H1 (cell line): ENCODE data around the gene TXNRD2. TPM values are rescaled to one million over a fixed set of nuclear protein-coding genes. Genes with fewer than 3 reads are reported as not detected.
A peak's percentile ranks its signal among the peaks of the same experiment; 100 is the strongest.

Experiments
- CTCF ChIA-PET: fragments of 300-600 bp; sonication (Branson Sonifier 250); formaldehyde crosslinking; loops from one replicate; lab custom pipeline; 2021; ENCODE audit not compliant: partially characterized antibody; lab: Charles Lee
- POLR2A ChIA-PET: fragments of 300-600 bp; sonication (Branson Sonifier 250); formaldehyde crosslinking; loops from one replicate; lab custom pipeline; 2021; ENCODE audit warnings: inconsistent platforms; ENCODE audit not compliant: partially characterized antibody; lab: Charles Lee
- DNase-seq, 2 experiments: peaks; one replicate each; pipeline versions ENCODE4 v3.0.0 to v3.0.0-alpha.2; 2010 to 2022; ENCODE audit warnings: low spot score in 2 of 2, low read depth in 1 of 2, mixed read lengths in 1 of 2
- FAIRE-seq: peaks from 2 replicates; lab custom pipeline; 2011; peaks lifted over from hg19 to GRCh38; lab: Jason Lieb, UNC
- H2AFZ ChIP-seq: 2 replicates; pipeline ENCODE4 v1.8.1; 2012; ENCODE audit warnings: low read length, inconsistent platforms
- H2AK5ac ChIP-seq: 2 replicates; pipeline ENCODE4 v1.6.1; 2013; ENCODE audit warnings: low read depth, low read length
- H2BK120ac ChIP-seq: replicated peaks from 2 replicates; pipeline ENCODE3; 2013; ENCODE audit warnings: low read depth, low read length, inconsistent platforms
- H2BK12ac ChIP-seq: 2 replicates; pipeline ENCODE4 v1.6.1; 2013; ENCODE audit warnings: low read depth, low read length
- H2BK15ac ChIP-seq: 2 replicates; pipeline ENCODE4 v1.6.1; 2013; ENCODE audit warnings: low read length
- H2BK20ac ChIP-seq: 2 replicates; pipeline ENCODE4 v1.6.1; 2013; ENCODE audit warnings: low read length
- H2BK5ac ChIP-seq: 2 replicates; pipeline ENCODE4 v1.6.1; 2013; ENCODE audit warnings: low read depth, low read length
- H3K14ac ChIP-seq: 2 replicates; pipeline ENCODE4 v1.6.1; 2013; ENCODE audit warnings: inconsistent platforms; ENCODE audit not compliant: insufficient read length
- H3K18ac ChIP-seq: 2 replicates; pipeline ENCODE4 v1.6.1; 2013; ENCODE audit warnings: low read length; ENCODE audit errors: extremely low read depth
- H3K23ac ChIP-seq: 2 replicates; pipeline ENCODE4 v1.6.1; 2013; ENCODE audit warnings: inconsistent platforms; ENCODE audit not compliant: insufficient read length
- H3K23me2 ChIP-seq: 2 replicates; pipeline ENCODE4 v1.6.1; 2013; ENCODE audit warnings: low read depth, low read length
- H3K27ac ChIP-seq: 2 replicates; pipeline ENCODE4 v1.6.1; 2011; ENCODE audit warnings: low read depth, low read length, inconsistent platforms
- H3K27me3 ChIP-seq, 4 experiments: replicated peaks in 1 of 4; 1 replicate in 1 of 4; 2 replicates in 3 of 4; pipeline versions ENCODE4 v1.6.1 to v1.8.1; 2011 to 2013; ENCODE audit warnings: low read length in 3 of 4, mild to moderate bottlenecking in 3 of 4, inconsistent platforms in 2 of 4, mixed read lengths in 2 of 4, moderate library complexity in 1 of 4; ENCODE audit not compliant: control insufficient read depth in 3 of 4, insufficient read depth in 3 of 4; ENCODE audit errors: extremely low read depth in 1 of 4
- H3K36me3 ChIP-seq, 4 experiments: 2 replicates each; pipeline versions ENCODE4 v1.6.1 to v1.8.1; 2011 to 2013; ENCODE audit warnings: mild to moderate bottlenecking in 4 of 4, low read length in 3 of 4, moderate library complexity in 2 of 4, control low read depth in 1 of 4, inconsistent platforms in 1 of 4; ENCODE audit not compliant: insufficient read depth in 4 of 4, control insufficient read depth in 2 of 4
- H3K4ac ChIP-seq: replicated peaks from 2 replicates; pipeline ENCODE3; 2013; ENCODE audit warnings: low read length, low read depth, mixed read lengths, inconsistent platforms; ENCODE audit not compliant: insufficient read length
- H3K4me1 ChIP-seq, 4 experiments: replicated peaks in 1 of 4; 1 replicate in 1 of 4; 2 replicates in 3 of 4; pipeline versions ENCODE4 v1.6.1 to v1.8.1; 2011 to 2013; ENCODE audit warnings: low read length in 3 of 4, inconsistent platforms in 2 of 4, mixed read lengths in 1 of 4; ENCODE audit not compliant: insufficient read depth in 4 of 4, control insufficient read depth in 3 of 4
- H3K4me2 ChIP-seq, 2 experiments: 2 replicates each; pipeline versions ENCODE4 v1.6.1 to v1.8.1; 2011 to 2013; ENCODE audit warnings: low read depth in 2 of 2, low read length in 2 of 2, control low read depth in 1 of 2, inconsistent platforms in 1 of 2, mild to moderate bottlenecking in 1 of 2; ENCODE audit not compliant: insufficient read depth in 1 of 2
- H3K4me3 ChIP-seq, 4 experiments: fragments of 200-600, 300-600 bp in 1 of 4; sonication (generic), shearing (Covaris generic), sonication (Bioruptor Twin) in 1 of 4; 2 replicates each; pipeline versions ENCODE4 v1.5.1 to v1.8.1; 2011 to 2016; ENCODE audit warnings: low read length in 4 of 4, low read depth in 3 of 4, control low read depth in 2 of 4, inconsistent platforms in 2 of 4, mild to moderate bottlenecking in 2 of 4, mixed read lengths in 1 of 4, moderate library complexity in 1 of 4; ENCODE audit not compliant: insufficient read depth in 2 of 4; ENCODE audit errors: extremely low read depth in 1 of 4
- H3K56ac ChIP-seq: replicated peaks from 2 replicates; pipeline ENCODE3; 2013; ENCODE audit warnings: low read depth, mild to moderate bottlenecking, mixed read lengths, low read length, inconsistent platforms; ENCODE audit not compliant: insufficient read length
- H3K79me1 ChIP-seq: 2 replicates; pipeline ENCODE4 v1.6.1; 2013; ENCODE audit warnings: low read depth, low read length, control low read depth
- H3K79me2 ChIP-seq, 2 experiments: 2 replicates each; pipeline versions ENCODE4 v1.6.1 to v1.8.1; 2012 to 2013; ENCODE audit warnings: low read length in 2 of 2, mild to moderate bottlenecking in 2 of 2, inconsistent platforms in 1 of 2; ENCODE audit not compliant: insufficient read depth in 2 of 2, control insufficient read depth in 1 of 2
- H3K9ac ChIP-seq, 4 experiments: replicated peaks in 1 of 4; 1 replicate in 1 of 4; 2 replicates in 3 of 4; pipeline versions ENCODE4 v1.6.1 to v1.8.1; 2011 to 2013; ENCODE audit warnings: low read depth in 3 of 4, low read length in 3 of 4, control low read depth in 2 of 4, mild to moderate bottlenecking in 2 of 4, moderate library complexity in 2 of 4, inconsistent platforms in 1 of 4; ENCODE audit errors: extremely low read depth in 1 of 4
- H3K9me3 ChIP-seq, 2 experiments: 2 replicates each; pipeline versions ENCODE4 v1.6.1 to v1.8.1; 2012 to 2013; ENCODE audit warnings: mild to moderate bottlenecking in 2 of 2, moderate library complexity in 2 of 2, control low read depth in 1 of 2, inconsistent platforms in 1 of 2, low read depth in 1 of 2, low read length in 1 of 2, mixed read lengths in 1 of 2; ENCODE audit not compliant: insufficient read depth in 2 of 2
- H4K20me1 ChIP-seq, 2 experiments: replicated peaks in 1 of 2; 2 replicates each; pipeline versions ENCODE3 to v1.8.1; 2011 to 2013; ENCODE audit warnings: inconsistent platforms in 2 of 2, low read length in 2 of 2, mild to moderate bottlenecking in 1 of 2; ENCODE audit not compliant: insufficient read depth in 2 of 2, control insufficient read depth in 1 of 2
- H4K5ac ChIP-seq: 2 replicates; pipeline ENCODE4 v1.6.1; 2013; ENCODE audit warnings: low read length, low read depth, mixed read lengths, inconsistent platforms; ENCODE audit not compliant: insufficient read length
- H4K8ac ChIP-seq: 2 replicates; pipeline ENCODE4 v1.8.0; 2013; ENCODE audit warnings: mild to moderate bottlenecking, moderate library complexity, low read length, inconsistent platforms; ENCODE audit not compliant: insufficient read depth; ENCODE audit errors: extremely low read depth
- H4K91ac ChIP-seq: replicated peaks from 2 replicates; pipeline ENCODE3; 2013; ENCODE audit warnings: low read length, mixed read lengths, inconsistent platforms; ENCODE audit not compliant: insufficient read length
- CEBPB ChIP-seq: IDR thresholded peaks from 2 replicates; pipeline ENCODE4 v1.6.1; 2012; ENCODE audit warnings: low read depth, low read length
- CHD1 ChIP-seq: IDR thresholded peaks from 2 replicates; pipeline ENCODE4 v1.6.1; 2012; ENCODE audit warnings: low read depth, low read length, improper control_type of control experiment
- CREB1 ChIP-seq: IDR thresholded peaks from 2 replicates; pipeline ENCODE4 v1.6.1; 2012; ENCODE audit warnings: inconsistent platforms
- CTBP2 ChIP-seq: IDR thresholded peaks from 2 replicates; pipeline ENCODE4 v1.7.0; 2011; ENCODE audit warnings: borderline replicate concordance, mild to moderate bottlenecking, moderate library complexity, mixed read lengths, low read length; ENCODE audit not compliant: insufficient read depth, insufficient read length
- HDAC2 ChIP-seq, 2 experiments: fragments of 300-600 bp in 1 of 2; sonication (generic) in 1 of 2; IDR thresholded peaks; 2 replicates each; pipeline ENCODE4 v1.6.1; 2011 to 2012; ENCODE audit warnings: low read depth in 2 of 2, low read length in 2 of 2, mild to moderate bottlenecking in 2 of 2, moderate library complexity in 2 of 2, borderline replicate concordance in 1 of 2, inconsistent platforms in 1 of 2
- KDM4A ChIP-seq: IDR thresholded peaks from one replicate; pipeline ENCODE4 v1.7.1; 2012; ENCODE audit warnings: low read depth, mild to moderate bottlenecking, moderate library complexity, low read length, inconsistent platforms; ENCODE audit not compliant: severe bottlenecking
- POLR2AphosphoS5 ChIP-seq: IDR thresholded peaks from 2 replicates; pipeline ENCODE4 v1.6.1; 2011; ENCODE audit warnings: low read depth, low read length
- POU5F1 ChIP-seq: IDR thresholded peaks from 2 replicates; pipeline ENCODE4 v1.6.1; 2011; ENCODE audit warnings: low read depth, mild to moderate bottlenecking, low read length, moderate library complexity
- RAD21 ChIP-seq, 2 experiments: IDR thresholded peaks in 1 of 2; conservative IDR thresholded peaks in 1 of 2; 2 replicates each; pipeline ENCODE4 v1.6.1; 2011; ENCODE audit warnings: low read depth in 2 of 2, low read length in 2 of 2, improper control_type of control experiment in 1 of 2, inconsistent platforms in 1 of 2, mild to moderate bottlenecking in 1 of 2, moderate library complexity in 1 of 2
- RFX5 ChIP-seq: IDR thresholded peaks from 2 replicates; pipeline ENCODE4 v1.6.1; 2011; ENCODE audit warnings: low read depth, low read length, improper control_type of control experiment, borderline replicate concordance
- SIRT6 ChIP-seq: IDR thresholded peaks from one replicate; pipeline ENCODE4 v1.7.1; 2012; ENCODE audit warnings: low read length, inconsistent platforms
- TAF7 ChIP-seq: optimal IDR thresholded peaks from 2 replicates; pipeline ENCODE3; 2011; ENCODE audit warnings: low read depth, mild to moderate bottlenecking, inconsistent platforms, low read length, moderate library complexity, borderline replicate concordance
- TCF12 ChIP-seq: IDR thresholded peaks from 2 replicates; pipeline ENCODE4 v1.6.1; 2011; ENCODE audit warnings: low read depth, mild to moderate bottlenecking, low read length
- WGBS, 2 experiments: shearing (Covaris generic) in 1 of 2; methylation state at CpG; one replicate each; pipeline versions ENCODE4 v1.1.6 to v1.1.7; 2013 to 2015; ENCODE audit warnings: low lambda C conversion rate in 2 of 2, mixed read lengths in 2 of 2, inconsistent platforms in 1 of 2, low coverage in 1 of 2, missing lambda C conversion rate in 1 of 2; ENCODE audit not compliant: insufficient replicate concordance in 2 of 2, insufficient coverage in 1 of 2, insufficient read length in 1 of 2; ENCODE audit errors: extremely low coverage in 1 of 2, missing lambda C conversion rate in 1 of 2; 5-methylcytosine and 5-hydroxymethylcytosine counted together
- polyA plus RNA-seq, 7 experiments: library from polyadenylated mRNA; depleted of rRNA in 3 of 7; stranded (reverse) in 5 of 7; unstranded in 2 of 7; fragments of >200 nt in 5 of 7; fragments of 200-250 nt in 2 of 7; gene quantifications; 1 replicate in 5 of 7; 2 replicates in 1 of 7; 4 replicates in 1 of 7; pipeline versions ENCODE4 v1.2.1 to v1.2.3, GENCODE V29; 2011 to 2013; ENCODE audit warnings: missing spikeins in 2 of 7, mixed read lengths in 2 of 7
- total RNA-seq: library from RNA; stranded (reverse); fragmentation: NEBNext Ultra II Directional; extraction: Animal tissue kit (Norgen Biotek cat#: 25700); gene quantifications from 2 replicates; pipeline ENCODE4 v1.2.1, GENCODE V29; 2021

Gene TXNRD2
- total and polyA plus RNA-seq, 2 of the 8 experiments (the other 6 are each of a cell fraction or from before 2014, with no cell fraction given) = 14.8 to 21.9 TPM

- no peak overlapping the region for H4K91ac ChIP-seq
- CTCF ChIA-PET = interaction anchor here (0.5 to 3.3 kb wide), 17 partner anchors 9 to 131 kb away, joined by 3 to 14 read pairs (median 3); no protein-coding TSS in a partner anchor
- no peak for TF ChIP-seq HDAC2 (IDR thresholded peaks at IDR 0.05; ENCODE audit: borderline replicate concordance in 1 of 2, low read depth in 2 of 2, low read length in 2 of 2)
- no peak for TF ChIP-seq SIRT6
- no peak for TF ChIP-seq KDM4A
- TF ChIP-seq POU5F1 = no peak
- TF ChIP-seq TCF12 = no peak
- no peak for TF ChIP-seq RFX5
- TF ChIP-seq CTBP2 = no peak
- no peak for TF ChIP-seq POLR2AphosphoS5
- TF ChIP-seq CREB1 = no peak
- TF ChIP-seq TAF7 = no peak
- no peak for TF ChIP-seq CEBPB
- TF ChIP-seq RAD21 (IDR thresholded peaks at IDR 0.05 in 1 of 2, conservative IDR thresholded peaks at IDR 0.05 in 1 of 2; ENCODE audit: low read depth in 2 of 2, low read length in 2 of 2) = no peak
- no peak for TF ChIP-seq CHD1
Measured at GRCh38 chr22:19832476-19833108, 109.0 kb downstream of the TXNRD2 start.

More at GRCh38 chr22:19832476-19833108, 109.0 kb downstream of the TXNRD2 start:
- Histone ChIP-seq H2BK120ac (no peak overlapping the region), H3K14ac (no peak overlapping the region), H3K23me2 (no peaks in the 10 kb centered on the region), H2AFZ (no peak overlapping the region), H3K79me1 (no peaks in the 10 kb centered on the region), H2AK5ac (no peak overlapping the region), H3K4me2 (no peak overlapping the region), H4K20me1 (no peaks in the 10 kb centered on the region), H3K23ac (no peak overlapping the region), H2BK12ac (no peak overlapping the region), H3K4ac (no peak overlapping the region), H2BK5ac (no peak overlapping the region), H3K9me3 (no peaks in the 10 kb centered on the region), H3K56ac (no peak overlapping the region), H3K9ac (0 out of 7 replicates have a peak overlapping the region, but pooled peaks of 1 of the 4 experiments have one; percentile 1), H4K5ac (no peak overlapping the region), H3K4me1 (no peaks in the 10 kb centered on the region), H2BK15ac (no peak overlapping the region), H3K36me3 (no peaks in the 10 kb centered on the region), H3K79me2 (no peaks in the 10 kb centered on the region), H3K27ac (no peak overlapping the region), H3K27me3 (no peaks in the 10 kb centered on the region), H2BK20ac (no peak overlapping the region), H4K8ac (no peak overlapping the region; the same call in 1 of the 2 replicates), H3K18ac (no peak overlapping the region), H3K4me3 (no peak overlapping the region)
- WGBS, 2 experiments = 93% methylated on average over 7 of the region's 7 CpGs; no CpG with 5 or more reads in 1 of the 2 experiments
- POLR2A ChIA-PET = interaction anchor here (0.8 to 2.1 kb wide), 5 partner anchors 8 to 18 kb away, joined by 3 to 7 read pairs (median 5); no protein-coding TSS in a partner anchor
- FAIRE-seq = no peak
- DNase-seq = peak in 1 of 2 experiments; percentile 39
